ENCODE results near the gene CDKAL1.
"Not testable (repeated sequence)": the region's sequence is repeated elsewhere in the genome, so short reads cannot be mapped to it uniquely, and the experiment has no call there.

The CDKAL1 gene

GRCh38 chr6:20711518-20711917, 177.3 kb downstream of the CDKAL1 start:
- peak in 2 of 3 donors; percentile 19 to 21 for DNase-seq

GRCh38 chr6:20712011-20712410, 177.8 kb downstream of the CDKAL1 start:
- no peak for DNase-seq

- DNase-seq = no peak
Measured at GRCh38 chr6:20715135-20715806, 181.0 kb downstream of the CDKAL1 start.

GRCh38 chr6:20716865-20717264, 182.6 kb downstream of the CDKAL1 start:
- no peak for DNase-seq

- DNase-seq = no peak
Measured at GRCh38 chr6:20717743-20718142, 183.5 kb downstream of the CDKAL1 start.

- no peak for DNase-seq
Measured at GRCh38 chr6:20718705-20719653, 184.7 kb downstream of the CDKAL1 start.

GRCh38 chr6:20719980-20720379, 185.7 kb downstream of the CDKAL1 start:
- no peak for DNase-seq

GRCh38 chr6:20721121-20721520, 186.9 kb downstream of the CDKAL1 start:
- DNase-seq = not testable (repeated sequence)

- DNase-seq = no peak
Measured at GRCh38 chr6:20722455-20722854, 188.2 kb downstream of the CDKAL1 start.

GRCh38 chr6:20723236-20723635, 189.0 kb downstream of the CDKAL1 start:
- no peak for DNase-seq

- DNase-seq = no peak
Measured at GRCh38 chr6:20724443-20725190, 190.4 kb downstream of the CDKAL1 start.

- DNase-seq = not testable (repeated sequence)
Measured at GRCh38 chr6:20725235-20725634, 191.0 kb downstream of the CDKAL1 start.

- DNase-seq = no peak
Measured at GRCh38 chr6:20729086-20729485, 194.8 kb downstream of the CDKAL1 start.

- not testable (repeated sequence) for DNase-seq
Measured at GRCh38 chr6:20732362-20732761, 198.1 kb downstream of the CDKAL1 start.

GRCh38 chr6:20732896-20733295, 198.6 kb downstream of the CDKAL1 start:
- no peak for DNase-seq

GRCh38 chr6:20737912-20738311, 203.7 kb downstream of the CDKAL1 start:
- no peak for DNase-seq

GRCh38 chr6:20740088-20740487, 205.8 kb downstream of the CDKAL1 start:
- DNase-seq = no peak

- no peak for DNase-seq
Measured at GRCh38 chr6:20740727-20741126, 206.5 kb downstream of the CDKAL1 start.

GRCh38 chr6:20741490-20741889, 207.2 kb downstream of the CDKAL1 start:
- no peak for DNase-seq

GRCh38 chr6:20744911-20745557, 210.8 kb downstream of the CDKAL1 start:
- no peak for DNase-seq

- DNase-seq = no peak
Measured at GRCh38 chr6:20746024-20746423, 211.8 kb downstream of the CDKAL1 start.

- DNase-seq = no peak
Measured at GRCh38 chr6:20746805-20747558, 212.7 kb downstream of the CDKAL1 start.
